Activated T-helper 2 cell treated with anti-CD3 and anti-CD28 coated beads, Interferon-gamma antibody, Interleukin-2, Interleukin-4, amounts not matched to agents 10 μg/mL and 5 μg/mL and 100 μg/mL, durations not matched to agents 14 hours and 24 hours and 36 hours (primary cell): ENCODE data around the gene NKTR. TPM values are rescaled to one million over a fixed set of nuclear protein-coding genes. Genes with fewer than 3 reads are reported as not detected.
"Not testable (repeated sequence)": the region's sequence is repeated elsewhere in the genome, so short reads cannot be mapped to it uniquely, and the experiment has no call there.

ENCODE experiments used
- DNase-seq: peaks from one replicate; pipeline ENCODE4 v3.0.0; 2021; ENCODE audit warnings: low spot score
- H3K27ac Mint-ChIP-seq: one replicate; pipeline ENCODE4 v1.8.0; 2021; ENCODE audit warnings: mixed read lengths
- H3K27me3 Mint-ChIP-seq: one replicate; pipeline ENCODE4 v1.8.0; 2021; ENCODE audit warnings: low read depth, mixed read lengths
- H3K36me3 Mint-ChIP-seq: one replicate; pipeline ENCODE4 v1.8.0; 2021; ENCODE audit warnings: low read depth, mixed read lengths
- H3K4me1 Mint-ChIP-seq: one replicate; pipeline ENCODE4 v1.8.0; 2021; ENCODE audit warnings: low read depth, mixed read lengths
- H3K4me3 Mint-ChIP-seq: one replicate; pipeline ENCODE4 v1.8.0; 2021; ENCODE audit warnings: low read depth, mild to moderate bottlenecking, moderate library complexity, mixed read lengths
- H3K9me3 Mint-ChIP-seq: one replicate; pipeline ENCODE4 v1.8.0; 2021; ENCODE audit warnings: mixed read lengths
- intact Hi-C: fragments of 100-400 bp; cut with micrococcal nuclease; formaldehyde crosslinking; loops from one replicate; pipeline ENCODE4 v1.15.1; 2023
- total RNA-seq: library from RNA; stranded (reverse); gene quantifications from 2 replicates; pipeline ENCODE4 v1.2.3, GENCODE V29; 2022

NKTR gene
- total RNA-seq, 1 donor from 2014 or later: 76.6 TPM

DNA sequence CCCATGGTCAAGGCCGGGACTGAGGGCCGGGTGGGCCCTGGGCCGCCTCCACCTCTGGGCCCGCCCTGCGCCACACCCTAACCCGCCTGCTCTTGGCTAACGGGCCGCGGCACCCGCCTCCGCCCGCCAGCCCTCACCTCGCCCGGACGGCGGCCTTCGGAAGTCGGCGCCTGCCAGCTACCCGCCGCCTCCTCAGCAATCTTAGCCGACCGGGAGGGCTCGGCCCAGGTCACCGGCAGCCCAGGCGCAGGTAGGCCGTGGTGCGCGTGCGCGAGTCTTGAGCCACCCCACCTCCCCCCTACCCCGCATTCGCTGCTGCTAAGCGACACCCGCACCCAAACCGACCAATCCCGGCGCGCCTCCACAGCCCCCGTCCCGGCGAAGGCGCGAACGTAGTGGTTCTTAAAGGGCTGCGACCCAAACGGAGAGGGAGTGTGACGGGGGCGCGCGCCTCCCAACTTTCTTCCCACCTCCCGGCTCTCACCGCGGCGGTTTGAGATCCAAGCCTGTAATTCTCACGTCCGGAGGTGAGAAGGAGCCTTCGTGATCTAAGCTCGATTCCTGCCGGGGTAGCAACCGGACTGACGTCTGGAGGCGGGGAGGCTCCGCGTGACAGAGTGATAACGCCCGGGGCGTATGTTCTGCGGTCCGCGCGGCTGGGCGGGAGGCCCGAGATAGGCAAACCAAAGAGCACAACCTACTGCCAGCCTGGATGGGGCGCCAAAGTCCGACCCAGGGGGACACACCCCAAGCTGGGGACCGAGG is 18.6 kb upstream of the NKTR start, which contains the start of gene SEC22C:
Gene SEC22C, minus strand, starts transcription at position 259 of the 765 bp plus-strand sequence. CDS start 12,921 bp downstream, outside the sequence.
- peak; percentile 93 for DNase-seq
- no peaks in the 10 kb centered on the region for H3K9me3 Mint-ChIP-seq
- peaks cover 47% of the 10 kb centered on the region for H3K4me1 Mint-ChIP-seq
- peak within 1 kb of the TSS; percentile 93 for H3K4me3 Mint-ChIP-seq
- no peaks in the 10 kb centered on the region for H3K27me3 Mint-ChIP-seq
- intact Hi-C loops: loop anchor here (1.0 to 2.0 kb wide), 5 partner anchors 8 to 191 kb away; partner anchors contain the start of genes CCDC13, NKTR and SS18L2
- peak within 1 kb of the TSS; percentile 90 for H3K27ac Mint-ChIP-seq
- peaks cover 35% of the 10 kb centered on the region for H3K36me3 Mint-ChIP-seq

DNA sequence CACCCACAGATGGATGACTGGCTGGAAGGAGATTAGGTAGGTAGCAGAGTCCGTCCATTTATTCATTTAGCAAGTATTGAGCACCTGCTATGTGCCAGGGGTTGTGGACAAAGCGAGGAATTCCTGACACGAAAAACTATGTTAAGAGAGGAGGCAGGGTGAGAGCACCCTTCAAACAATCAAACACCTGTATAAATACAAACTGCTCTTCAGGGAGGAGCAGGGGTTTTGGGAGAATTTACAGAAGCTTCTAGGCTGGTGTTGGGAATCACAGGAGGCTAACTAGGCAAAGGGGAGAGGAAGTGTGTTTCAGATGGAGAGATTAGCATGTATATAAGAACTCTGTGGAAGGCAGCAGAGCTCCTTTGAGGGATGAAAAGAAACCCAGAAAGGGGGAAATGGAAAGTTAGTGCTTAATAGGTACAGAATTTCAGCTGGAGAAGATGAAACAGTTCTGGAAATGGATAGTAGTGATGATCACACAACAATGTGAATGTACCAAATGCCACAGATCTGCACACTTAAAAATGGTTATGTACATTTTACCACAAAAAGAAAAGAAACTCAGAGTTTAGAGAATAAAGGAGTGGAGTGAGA is 17.9 kb upstream of the NKTR start:
- Mint-ChIP-seq H3K27me3 (no peaks in the 10 kb centered on the region), H3K27ac (peak overlapping the region; percentile 90), H3K36me3 (peaks cover 29% of the 10 kb centered on the region), H3K9me3 (no peaks in the 10 kb centered on the region), H3K4me3 (peak overlapping the region; percentile 93), H3K4me1 (peaks cover 43% of the 10 kb centered on the region)
- DNase-seq: no peak
- intact Hi-C loops: loop anchor here (1.0 to 2.0 kb wide), 5 partner anchors 8 to 190 kb away; partner anchors contain the start of genes CCDC13, NKTR and SS18L2

DNA sequence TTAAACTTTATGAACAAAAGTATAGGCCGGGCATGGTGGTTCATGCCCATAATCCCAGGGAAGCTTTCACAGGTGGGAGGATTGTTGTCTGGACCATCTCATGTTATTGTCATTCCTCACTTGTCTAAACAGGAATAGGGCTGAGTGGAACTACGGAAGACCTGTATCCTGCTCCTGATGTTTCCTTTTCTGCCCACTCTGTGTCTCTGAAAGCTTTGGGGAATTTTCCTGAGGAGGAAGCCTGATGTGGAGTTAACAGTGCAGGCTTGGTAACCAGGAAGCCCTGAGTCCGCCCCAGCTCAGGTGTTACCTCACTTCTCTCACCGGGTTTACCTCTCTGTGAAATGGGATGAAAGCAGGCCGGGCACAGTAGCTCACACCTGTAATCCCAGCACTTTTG is 11.9 kb upstream of the NKTR start:
- Mint-ChIP-seq H3K9me3 (no peaks in the 10 kb centered on the region), H3K27ac (no peak overlapping the region), H3K4me3 (no peak overlapping the region), H3K36me3 (peaks cover 31% of the 10 kb centered on the region), H3K27me3 (no peaks in the 10 kb centered on the region), H3K4me1 (peaks cover 31% of the 10 kb centered on the region)
- no peak for DNase-seq
- intact Hi-C loops: no loop called here

DNA sequence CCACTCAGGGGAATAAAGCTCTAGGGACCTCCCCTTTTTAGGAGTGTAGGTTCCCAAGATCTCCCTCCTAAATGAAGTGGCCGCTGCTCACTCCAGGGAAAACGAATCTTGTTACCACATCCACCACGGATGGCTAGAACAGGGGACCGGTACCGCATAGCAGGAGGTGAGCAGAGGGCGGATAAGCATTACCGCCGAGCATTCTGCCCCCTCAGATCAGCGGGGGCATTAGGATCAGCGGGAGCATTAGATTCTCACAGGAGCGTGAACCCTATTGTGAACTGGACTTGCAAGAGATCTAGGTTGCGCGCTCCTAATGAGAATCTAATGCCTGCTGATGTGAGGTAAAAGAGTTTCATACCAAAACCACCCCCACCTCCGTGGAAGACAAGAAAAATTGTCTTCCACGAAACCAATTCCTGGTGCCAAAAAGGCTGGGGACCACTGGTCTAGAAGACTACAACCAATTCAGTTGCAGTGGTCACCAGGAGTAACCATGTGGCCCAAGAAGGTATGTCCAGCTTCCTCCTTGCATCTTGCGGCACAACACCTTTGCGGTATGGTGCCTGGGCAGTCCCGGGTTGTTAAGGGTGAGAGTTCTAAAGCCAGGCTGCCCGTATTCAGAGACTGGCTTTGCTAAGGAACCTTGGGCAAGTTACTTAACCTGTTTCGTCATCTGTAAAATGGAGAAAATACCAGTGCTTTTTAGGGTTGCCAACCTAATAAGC is 10.9 kb upstream of the NKTR start:
- Mint-ChIP-seq H3K4me1 (peaks cover 35% of the 10 kb centered on the region), H3K36me3 (peaks cover 40% of the 10 kb centered on the region), H3K4me3 (peak overlapping the region; percentile 97), H3K9me3 (no peaks in the 10 kb centered on the region), H3K27ac (peak overlapping the region; percentile 19), H3K27me3 (no peaks in the 10 kb centered on the region)
- no peak for DNase-seq
- intact Hi-C loops: loop anchor here (1.0 kb wide), 2 partner anchors 7 to 11 kb away; partner anchors contain the start of gene NKTR

DNA sequence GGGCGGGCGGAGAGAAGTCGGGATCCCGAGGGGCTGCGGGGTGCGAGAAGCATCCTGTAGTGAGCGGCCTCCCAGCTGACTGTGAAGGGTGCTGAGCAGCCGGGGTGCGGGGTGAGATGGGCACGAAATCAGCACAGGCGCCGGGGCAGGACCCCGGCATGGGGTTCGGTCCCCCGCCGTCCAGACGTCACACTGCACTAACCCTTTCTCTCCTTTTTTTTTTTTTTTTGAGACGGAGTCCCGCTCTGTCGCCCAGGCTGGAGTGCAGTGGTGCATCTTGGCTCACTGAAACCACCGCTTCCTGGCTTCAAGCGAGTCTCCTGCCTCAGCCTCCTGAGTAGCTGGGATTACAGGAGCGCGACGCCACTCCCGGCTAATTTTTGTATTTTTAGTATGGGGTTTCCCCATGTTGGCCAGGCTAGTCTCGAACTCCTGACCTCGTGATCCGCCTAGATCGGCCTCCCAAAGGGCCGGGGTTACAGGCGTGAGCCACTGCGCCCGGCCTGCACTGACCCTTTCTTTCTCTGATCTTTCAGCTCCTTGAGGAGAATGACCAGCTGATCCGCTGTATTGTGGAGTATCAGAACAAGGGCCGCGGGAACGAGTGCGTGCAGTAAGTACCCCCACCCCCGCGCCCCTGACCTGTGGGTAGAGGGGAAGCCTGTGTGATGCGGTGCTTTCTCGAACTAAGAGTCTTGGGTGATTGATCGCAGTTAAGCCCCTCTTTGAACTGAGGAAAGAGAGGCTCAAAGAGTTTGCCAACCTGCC is 9.3 kb upstream of the NKTR start:
- Mint-ChIP-seq H3K4me3 (peak overlapping the region; percentile 97), H3K9me3 (no peaks in the 10 kb centered on the region), H3K27me3 (no peaks in the 10 kb centered on the region), H3K4me1 (peaks cover 29% of the 10 kb centered on the region), H3K27ac (peak overlapping the region; percentile 98), H3K36me3 (peaks cover 47% of the 10 kb centered on the region)
- intact Hi-C loops: loop anchor here (1.0 kb wide), 2 partner anchors 9 kb away; partner anchors contain the start of gene NKTR
- DNase-seq: no peak

DNA sequence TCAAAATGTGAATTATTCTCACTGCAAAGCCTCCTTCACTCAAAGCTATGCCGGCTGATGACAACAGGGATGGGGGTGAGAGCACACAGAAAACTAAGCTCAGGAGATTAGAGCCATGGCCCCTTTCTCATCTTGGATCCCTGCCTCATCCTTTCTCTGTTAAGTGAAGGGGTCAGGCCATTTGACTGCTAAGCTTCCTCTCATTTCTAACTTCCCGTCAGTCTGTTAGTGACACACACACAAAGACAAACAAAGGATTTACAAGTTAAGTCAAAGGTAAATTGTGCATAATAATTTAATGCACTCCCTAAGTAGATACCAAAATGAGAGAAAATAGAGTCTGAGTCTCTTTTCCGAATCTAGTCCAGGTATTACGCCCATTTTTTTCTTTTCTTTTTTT is 8.7 kb upstream of the NKTR start:
- Mint-ChIP-seq H3K4me1 (peaks cover 25% of the 10 kb centered on the region), H3K27ac (peak overlapping the region; percentile 80), H3K4me3 (peak overlapping the region; percentile 97), H3K9me3 (no peaks in the 10 kb centered on the region), H3K36me3 (peaks cover 54% of the 10 kb centered on the region), H3K27me3 (no peaks in the 10 kb centered on the region)
- no peak for DNase-seq
- intact Hi-C loops: no loop called here

DNA sequence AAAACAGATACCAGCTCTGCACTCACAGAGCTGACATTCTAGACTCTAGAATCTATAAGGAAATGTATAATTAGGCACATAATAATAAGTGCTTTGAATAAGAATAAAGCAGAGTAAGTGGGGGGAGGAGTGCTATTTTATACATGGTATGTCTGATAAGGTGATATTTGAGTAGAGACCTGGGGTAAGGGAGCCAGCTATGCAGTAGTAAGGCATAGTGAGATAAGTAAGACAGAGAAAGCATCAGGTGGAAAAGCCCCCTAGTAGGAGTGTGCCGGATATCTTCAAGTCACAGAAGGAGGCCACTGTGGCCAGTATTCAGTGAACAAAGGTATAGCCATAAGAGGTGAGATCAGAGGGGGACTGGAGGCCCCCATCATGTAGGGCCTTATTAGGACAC is 6.9 kb upstream of the NKTR start:
- H3K9me3 Mint-ChIP-seq: no peaks in the 10 kb centered on the region
- H3K4me1 Mint-ChIP-seq: peaks cover 25% of the 10 kb centered on the region
- no peak overlapping the region for H3K4me3 Mint-ChIP-seq
- H3K27ac Mint-ChIP-seq: no peak overlapping the region
- H3K27me3 Mint-ChIP-seq: no peaks in the 10 kb centered on the region
- H3K36me3 Mint-ChIP-seq: peaks cover 67% of the 10 kb centered on the region
- DNase-seq: no peak
- intact Hi-C loops: no loop called here

DNA sequence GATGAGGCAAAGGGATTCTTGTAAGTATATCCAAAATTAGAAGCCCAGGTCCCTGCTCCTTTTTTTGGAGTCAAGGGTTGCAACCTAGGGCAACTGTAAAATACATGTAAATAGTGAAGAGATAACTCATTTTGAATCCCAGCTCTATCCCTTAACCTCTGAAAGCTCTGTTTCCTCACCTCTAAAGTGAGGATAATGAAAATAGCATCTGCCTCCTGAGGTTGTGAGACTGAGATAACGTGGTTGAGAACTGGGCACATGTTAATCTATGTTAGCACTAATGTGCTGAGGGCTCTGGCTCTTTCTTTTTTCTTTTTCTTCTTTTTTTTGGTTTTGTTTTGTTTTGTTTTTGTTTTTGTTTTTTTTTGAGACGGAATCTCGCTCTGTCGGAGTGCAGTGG is 4.8 kb upstream of the NKTR start:
- H3K4me1 Mint-ChIP-seq: peaks cover 25% of the 10 kb centered on the region
- intact Hi-C loops: no loop called here
- H3K27ac Mint-ChIP-seq: no peak overlapping the region
- DNase-seq: no peak
- H3K27me3 Mint-ChIP-seq: no peaks in the 10 kb centered on the region
- peaks cover 66% of the 10 kb centered on the region for H3K36me3 Mint-ChIP-seq
- H3K9me3 Mint-ChIP-seq: no peaks in the 10 kb centered on the region
- H3K4me3 Mint-ChIP-seq: no peak overlapping the region

DNA sequence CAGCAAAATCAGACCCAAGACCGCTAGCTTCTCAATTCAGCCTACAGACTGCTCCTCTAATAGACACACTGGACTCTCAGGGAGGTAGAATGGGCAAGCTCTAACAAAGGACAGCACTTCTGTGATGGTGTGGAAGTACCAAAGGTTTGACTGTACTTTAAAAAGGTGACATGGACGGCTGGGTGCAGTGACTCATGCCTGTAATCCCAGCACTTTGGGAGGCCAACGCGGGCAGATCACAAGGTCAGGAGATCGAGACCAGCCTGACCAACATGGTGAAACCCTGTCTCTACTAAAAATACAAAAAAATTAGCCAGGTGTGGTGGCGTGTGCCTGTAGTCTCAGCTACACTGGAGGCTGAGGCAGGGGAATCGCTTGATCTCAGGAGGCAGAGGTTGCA is 3.4 kb upstream of the NKTR start:
- peaks cover 27% of the 10 kb centered on the region for H3K4me1 Mint-ChIP-seq
- H3K9me3 Mint-ChIP-seq, H3K27me3 Mint-ChIP-seq, intact Hi-C loops, H3K27ac Mint-ChIP-seq, DNase-seq, H3K4me3 Mint-ChIP-seq: not testable (repeated sequence)
- peaks cover 61% of the 10 kb centered on the region for H3K36me3 Mint-ChIP-seq

DNA sequence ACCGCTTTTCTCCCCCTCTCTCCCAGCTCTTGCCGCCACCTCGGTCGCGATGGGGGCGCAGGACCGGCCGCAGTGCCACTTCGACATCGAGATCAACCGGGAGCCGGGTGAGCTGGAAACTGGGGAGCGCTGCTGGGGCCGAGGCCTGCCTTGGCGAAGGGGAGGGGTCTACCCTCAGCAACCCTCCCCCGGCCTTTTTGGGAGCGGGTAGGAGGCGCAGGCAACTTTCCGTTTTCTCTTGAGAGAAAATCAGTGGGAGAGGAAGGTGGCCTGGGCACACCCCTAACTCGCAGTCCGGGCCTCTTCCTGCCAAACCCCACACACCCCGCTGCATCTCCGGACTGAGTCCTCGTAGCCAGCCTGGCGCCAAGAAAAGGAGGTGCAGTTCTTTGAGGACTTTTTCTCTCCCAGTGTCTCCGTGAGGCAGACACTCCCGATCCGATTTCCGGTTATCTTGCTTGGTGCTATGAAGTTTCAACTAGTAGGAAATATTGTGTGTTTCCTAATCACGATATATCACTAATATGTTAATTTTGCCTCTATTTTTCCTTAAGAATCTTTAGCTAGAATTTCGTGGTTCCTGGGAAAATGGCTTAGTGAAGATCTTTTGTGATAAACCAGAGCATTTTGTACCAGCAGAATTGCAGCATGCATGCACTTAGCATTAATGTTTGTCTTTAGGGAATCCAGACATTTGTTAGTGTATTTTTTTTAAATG is 631 bp downstream of the NKTR start:
- no peaks in the 10 kb centered on the region for H3K27me3 Mint-ChIP-seq
- peak; percentile 53 for DNase-seq
- H3K9me3 Mint-ChIP-seq: peaks cover 6% of the 10 kb centered on the region
- H3K4me1 Mint-ChIP-seq: peaks cover 31% of the 10 kb centered on the region
- H3K27ac Mint-ChIP-seq: peak overlapping the region; percentile 96
- peaks cover 59% of the 10 kb centered on the region for H3K36me3 Mint-ChIP-seq
- intact Hi-C loops: loop anchor here (1.0 kb wide), 3 partner anchors 11 to 37 kb away; partner anchors contain the start of gene SS18L2
- H3K4me3 Mint-ChIP-seq: peak overlapping the region; percentile 91

DNA sequence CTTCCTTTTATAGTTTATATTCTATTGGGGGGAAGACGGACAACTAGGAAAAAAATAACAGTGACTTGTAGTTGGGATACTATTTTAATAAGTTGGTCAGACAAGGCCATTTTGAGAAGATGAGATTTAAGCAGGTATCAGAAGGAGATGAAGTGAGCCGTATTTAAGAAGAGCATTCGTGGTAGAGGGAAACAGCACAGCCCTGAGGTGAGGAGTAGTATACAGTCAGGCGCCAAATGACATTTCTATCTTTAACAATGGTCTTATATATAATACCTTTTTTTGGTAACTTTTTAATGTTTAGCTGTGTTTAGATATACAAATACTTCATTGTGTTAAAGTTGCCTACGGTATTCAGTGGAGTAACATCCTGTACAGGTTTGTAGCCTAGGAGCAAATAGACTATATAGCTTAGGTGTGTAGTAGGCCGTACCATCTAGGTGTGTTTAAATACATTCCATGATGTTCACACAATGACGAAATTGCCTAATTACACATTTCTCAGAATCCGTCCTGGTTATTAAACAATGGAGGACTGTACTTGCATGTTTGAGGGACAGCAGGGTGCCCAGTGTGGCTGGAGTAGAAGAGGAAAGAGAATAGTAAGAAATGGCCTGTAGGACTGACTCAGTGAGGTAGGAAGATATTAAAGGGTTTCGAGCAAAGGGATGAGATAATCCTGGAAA is 1.6 kb downstream of the NKTR start:
- intact Hi-C loops: no loop called here
- Mint-ChIP-seq H3K9me3 (peaks cover 6% of the 10 kb centered on the region), H3K27ac (peak overlapping the region; percentile 96), H3K4me1 (peaks cover 35% of the 10 kb centered on the region), H3K4me3 (peak overlapping the region; percentile 91), H3K36me3 (peaks cover 55% of the 10 kb centered on the region), H3K27me3 (no peaks in the 10 kb centered on the region)
- DNase-seq: no peak
